CD1c-positive myeloid dendritic cell (primary cell): ENCODE measurements around the gene GNPTAB.
"Not testable (repeated sequence)": the region's sequence is repeated elsewhere in the genome, so short reads cannot be mapped to it uniquely, and the experiment has no call there.

ENCODE experiments used
- DNase-seq: peaks from one replicate; pipeline ENCODE4 v3.0.0-alpha.2; 2016; ENCODE audit errors: extremely low spot score

Gene GNPTAB

GRCh38 chr12:101830367-101831325 lies at the start of gene GNPTAB:
Gene GNPTAB (minus strand): TSS chr12:101830959. CDS start chr12:101830675, 284 bp downstream.
- DNase-seq, result peak; percentile 97

- DNase-seq, result peak; percentile 59
Measured at GRCh38 chr12:101878243-101878821, 47.6 kb upstream of the GNPTAB start.

- no peak for DNase-seq
Measured at GRCh38 chr12:101877806-101878242, 47.1 kb upstream of the GNPTAB start.

- DNase-seq, result peak; percentile 94
Measured at GRCh38 chr12:101876861-101877805, 46.4 kb upstream of the GNPTAB start, which contains the start of gene DRAM1. Gene DRAM1 (plus strand): TSS chr12:101877580. CDS start chr12:101877790, 210 bp downstream.

- no peak for DNase-seq
Measured at GRCh38 chr12:101876322-101876860, 45.6 kb upstream of the GNPTAB start.

- DNase-seq, result peak; percentile 40
Measured at GRCh38 chr12:101875162-101875561, 44.4 kb upstream of the GNPTAB start.

- DNase-seq, result no peak
Measured at GRCh38 chr12:101870925-101871324, 40.2 kb upstream of the GNPTAB start.

GRCh38 chr12:101867619-101868018 lies 36.9 kb upstream of the GNPTAB start:
- not testable (repeated sequence) for DNase-seq

GRCh38 chr12:101866615-101867373 lies 36.0 kb upstream of the GNPTAB start:
- DNase-seq, result no peak

GRCh38 chr12:101863981-101864380 lies 33.2 kb upstream of the GNPTAB start:
- no peak for DNase-seq

GRCh38 chr12:101862245-101862644 lies 31.5 kb upstream of the GNPTAB start:
- DNase-seq, result no peak

GRCh38 chr12:101861688-101862087 lies 30.9 kb upstream of the GNPTAB start:
- not testable (repeated sequence) for DNase-seq

GRCh38 chr12:101859664-101860607 lies 29.2 kb upstream of the GNPTAB start:
- DNase-seq, result peak; percentile 90

- DNase-seq, result no peak
Measured at GRCh38 chr12:101858361-101858760, 27.6 kb upstream of the GNPTAB start.

- DNase-seq, result peak; percentile 65
Measured at GRCh38 chr12:101857043-101857558, 26.3 kb upstream of the GNPTAB start.

- DNase-seq, result not testable (repeated sequence)
Measured at GRCh38 chr12:101856614-101857013, 25.9 kb upstream of the GNPTAB start.

- DNase-seq, result no peak
Measured at GRCh38 chr12:101855976-101856375, 25.2 kb upstream of the GNPTAB start.

- DNase-seq, result no peak
Measured at GRCh38 chr12:101855364-101855884, 24.7 kb upstream of the GNPTAB start.

- DNase-seq, result no peak
Measured at GRCh38 chr12:101854747-101855146, 24.0 kb upstream of the GNPTAB start.
